Fibroblast of pulmonary artery (primary cell): ENCODE data around the gene CORIN.

Experiments
- DNase-seq: peaks from one replicate; pipeline ENCODE4 v3.0.0-alpha.2; 2010; ENCODE audit warnings: low read depth
- H3K4me3 ChIP-seq: replicated peaks from 2 replicates; pipeline ENCODE4 v1.5.1; 2011; ENCODE audit warnings: low read depth, mild to moderate bottlenecking, control low read depth, low read length, moderate library complexity
- TF ChIP-seq, protein P1 (sequence below): IDR thresholded peaks from 2 replicates; pipeline ENCODE4 v1.5.1; 2011; ENCODE audit warnings: mild to moderate bottlenecking, control low read depth, low read length, inconsistent platforms; ENCODE audit errors: missing control alignments

CORIN gene

DNA sequence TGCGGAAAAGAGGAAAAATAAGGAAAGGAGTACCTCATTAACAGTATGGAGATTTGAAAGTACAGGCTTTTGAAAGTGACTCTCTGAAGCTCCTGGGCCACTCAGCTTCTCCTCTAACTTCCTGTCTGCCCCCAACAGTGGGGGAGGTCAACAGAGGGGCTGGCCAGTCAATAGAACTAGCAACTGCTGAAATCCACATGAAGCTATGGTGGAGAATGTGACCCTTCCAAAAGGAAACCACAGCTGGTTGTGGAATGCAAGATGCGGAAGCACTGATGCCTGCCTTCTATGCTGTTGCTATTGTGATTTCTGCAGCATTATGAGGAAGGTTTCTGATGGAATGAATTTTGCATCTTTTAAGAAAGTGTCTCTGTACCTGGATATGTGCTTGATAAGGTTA lies 2.4 kb downstream of the CORIN start:
- no peak overlapping the region for H3K4me3 ChIP-seq
- DNase-seq, result no peak
- TF ChIP-seq, protein P1, sequence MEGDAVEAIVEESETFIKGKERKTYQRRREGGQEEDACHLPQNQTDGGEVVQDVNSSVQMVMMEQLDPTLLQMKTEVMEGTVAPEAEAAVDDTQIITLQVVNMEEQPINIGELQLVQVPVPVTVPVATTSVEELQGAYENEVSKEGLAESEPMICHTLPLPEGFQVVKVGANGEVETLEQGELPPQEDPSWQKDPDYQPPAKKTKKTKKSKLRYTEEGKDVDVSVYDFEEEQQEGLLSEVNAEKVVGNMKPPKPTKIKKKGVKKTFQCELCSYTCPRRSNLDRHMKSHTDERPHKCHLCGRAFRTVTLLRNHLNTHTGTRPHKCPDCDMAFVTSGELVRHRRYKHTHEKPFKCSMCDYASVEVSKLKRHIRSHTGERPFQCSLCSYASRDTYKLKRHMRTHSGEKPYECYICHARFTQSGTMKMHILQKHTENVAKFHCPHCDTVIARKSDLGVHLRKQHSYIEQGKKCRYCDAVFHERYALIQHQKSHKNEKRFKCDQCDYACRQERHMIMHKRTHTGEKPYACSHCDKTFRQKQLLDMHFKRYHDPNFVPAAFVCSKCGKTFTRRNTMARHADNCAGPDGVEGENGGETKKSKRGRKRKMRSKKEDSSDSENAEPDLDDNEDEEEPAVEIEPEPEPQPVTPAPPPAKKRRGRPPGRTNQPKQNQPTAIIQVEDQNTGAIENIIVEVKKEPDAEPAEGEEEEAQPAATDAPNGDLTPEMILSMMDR, result no peak

DNA sequence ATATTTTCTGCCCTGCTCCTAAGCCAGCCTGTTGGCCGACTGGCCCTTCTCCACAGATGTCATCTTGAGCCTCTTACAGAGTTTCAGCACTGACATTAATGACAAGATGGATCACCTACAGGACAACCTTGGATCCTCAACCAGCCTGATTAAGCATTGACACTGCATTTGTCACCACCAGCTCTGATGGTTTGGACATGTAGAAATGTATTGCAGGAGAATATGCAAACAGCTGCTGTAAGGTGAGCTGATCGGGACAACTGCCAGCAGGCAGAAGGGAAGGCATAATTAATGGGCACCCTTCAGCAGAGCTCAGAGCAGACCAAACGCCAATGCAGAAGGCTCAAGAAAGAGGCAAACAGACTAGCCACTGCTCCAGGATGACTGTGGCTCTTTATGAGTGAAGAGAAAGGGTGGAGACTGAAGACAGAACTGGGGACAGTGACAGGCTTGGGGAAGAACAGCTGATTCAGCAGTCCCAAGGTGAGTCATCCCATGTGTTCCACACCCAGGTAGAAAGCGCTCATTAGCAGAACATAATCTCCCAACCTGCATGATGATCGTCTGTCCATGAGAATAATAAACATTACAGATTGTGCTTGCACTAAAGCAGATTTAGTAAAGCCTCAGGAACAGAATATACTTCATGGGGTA lies 6.7 kb downstream of the CORIN start:
- H3K4me3 ChIP-seq, result no peak overlapping the region
- TF ChIP-seq, protein P1, result no peak
- no peak for DNase-seq

DNA sequence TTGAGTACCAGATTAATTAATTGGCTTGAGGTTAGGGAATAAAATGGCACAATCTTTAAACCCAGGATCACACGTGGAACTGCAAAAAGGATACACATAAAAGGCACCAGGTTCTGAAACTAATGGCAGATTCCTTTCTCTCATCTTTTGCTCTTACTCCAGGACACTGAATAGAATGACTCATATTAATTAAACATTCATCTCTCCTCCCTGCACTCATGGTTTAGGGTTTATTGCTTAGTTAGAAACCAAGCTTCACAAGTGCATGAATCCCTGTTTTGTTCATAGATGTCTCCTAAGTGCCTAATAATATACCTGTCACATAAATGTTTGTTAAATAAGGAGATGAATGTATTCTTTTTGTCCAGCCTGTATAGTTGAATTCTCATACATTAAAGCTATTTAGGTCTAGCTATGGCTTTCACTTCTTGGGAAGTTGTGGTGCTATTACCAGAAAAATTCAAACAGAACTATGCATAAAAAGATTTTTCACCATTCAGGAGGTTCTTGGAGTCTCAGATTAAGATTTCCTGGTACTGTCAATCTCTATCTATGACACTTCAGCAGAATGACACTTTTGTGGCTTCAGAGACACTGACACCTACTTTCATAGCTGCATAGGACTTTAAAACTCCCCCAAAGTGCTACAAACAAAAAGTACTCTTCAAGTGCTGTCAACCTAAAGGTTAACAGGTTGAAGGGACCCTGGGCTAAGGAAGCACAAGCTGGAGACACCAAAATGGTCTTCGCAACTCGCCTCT lies 7.4 kb downstream of the CORIN start:
- DNase-seq, result no peak
- H3K4me3 ChIP-seq, result no peak overlapping the region
- TF ChIP-seq, protein P1, result no peak

DNA sequence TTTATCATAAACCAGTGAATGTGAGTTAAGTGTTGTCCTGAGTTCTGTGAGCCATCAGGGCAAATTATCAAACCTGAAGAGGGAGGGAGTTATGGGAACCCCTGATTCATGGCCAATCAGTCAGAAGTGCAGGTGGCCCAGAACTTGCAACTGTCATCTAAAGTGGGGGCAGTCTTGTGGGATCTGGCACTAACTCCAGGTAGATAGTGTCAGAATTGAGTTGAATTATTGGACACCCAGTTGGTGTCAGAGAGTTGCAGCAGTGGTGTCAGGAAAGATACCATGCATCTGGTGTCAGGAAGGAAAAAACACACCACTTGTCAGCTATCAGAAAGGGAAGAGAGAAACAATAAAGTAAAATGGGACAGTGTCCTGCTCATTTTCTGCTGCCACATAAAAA lies 8.4 kb downstream of the CORIN start:
- no peak for DNase-seq
- TF ChIP-seq, protein P1, result no peak
- H3K4me3 ChIP-seq, result no peak overlapping the region

DNA sequence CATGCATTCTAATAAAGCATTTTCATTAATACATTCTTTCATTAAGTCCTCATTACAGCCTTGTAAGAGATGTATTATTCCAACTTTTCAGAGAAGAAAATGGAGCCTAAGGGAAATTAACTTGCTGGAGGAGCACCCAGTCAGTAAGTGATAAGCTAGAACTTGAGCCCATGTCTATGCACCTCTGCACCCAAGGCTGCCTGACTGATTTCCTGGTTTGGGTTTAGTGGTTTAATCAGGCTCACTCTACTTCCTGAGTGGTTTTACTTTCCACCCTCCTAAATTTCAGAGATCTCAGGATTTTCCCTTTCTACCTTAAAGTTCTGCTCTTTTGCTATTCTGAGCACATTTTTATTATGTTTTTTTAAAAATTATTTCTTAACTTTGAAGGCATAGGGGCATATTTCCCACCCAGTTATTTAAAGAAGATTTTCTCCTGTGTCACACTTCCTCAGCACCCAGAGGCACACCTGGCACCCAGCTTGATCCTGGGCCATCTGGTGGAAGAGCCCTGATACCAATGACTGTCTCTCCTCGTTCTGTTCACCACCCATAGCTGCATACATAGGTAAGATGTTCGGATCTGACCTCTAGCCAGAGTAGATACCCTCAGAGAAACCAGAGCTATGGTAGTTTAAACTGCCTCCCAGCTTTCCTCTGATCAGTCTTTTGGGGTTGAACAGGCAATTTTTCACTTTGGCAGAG lies 10.4 kb downstream of the CORIN start:
- no peak overlapping the region for H3K4me3 ChIP-seq
- DNase-seq, result no peak
- TF ChIP-seq, protein P1, result no peak

DNA sequence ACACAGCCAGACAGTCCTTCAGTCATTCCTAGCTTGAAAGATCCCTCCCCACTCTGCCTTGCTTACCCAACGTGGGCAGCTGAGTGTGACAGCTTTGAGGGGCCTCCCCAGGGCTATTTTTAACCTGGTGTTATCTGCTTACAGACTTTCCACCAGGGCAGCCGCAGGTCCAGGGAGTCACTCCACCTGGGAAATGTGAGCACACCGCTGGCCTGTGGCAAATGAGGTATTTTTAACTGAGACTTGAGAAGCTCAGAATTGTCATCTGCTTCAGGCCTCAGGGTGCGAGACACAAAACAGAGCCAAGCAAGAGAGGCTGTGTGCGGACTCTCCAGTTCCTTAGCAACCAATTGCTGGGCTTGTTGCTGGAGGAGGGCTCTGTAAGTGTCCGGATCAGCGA lies 13.0 kb downstream of the CORIN start:
- no peak overlapping the region for H3K4me3 ChIP-seq
- DNase-seq, result no peak
- TF ChIP-seq, protein P1, result no peak
